SK-MEL-5 (cell line): ENCODE measurements around the gene CIC. TPM values are rescaled to one million over a fixed set of nuclear protein-coding genes. Genes with fewer than 3 reads are reported as not detected.
"Not testable (repeated sequence)": the region's sequence is repeated elsewhere in the genome, so short reads cannot be mapped to it uniquely, and the experiment has no call there.

Experiments
- DNase-seq: peaks from one replicate; pipeline ENCODE4 v3.0.0-alpha.2; 2016; ENCODE audit warnings: low read depth, low spot score
- in situ Hi-C: cut with HindIII; loops from 2 replicates; pipeline ENCODE4 v1.10.0; 2016; ENCODE audit warnings: low sequenced_read_pairs, high pct_unique_total_duplicates, low pct_unique_long_range_greater_than_20kb
- total RNA-seq: library from RNA; depleted of rRNA; stranded (reverse); fragments of >200 nt; shearing (Covaris generic); gene quantifications from 2 replicates; pipeline ENCODE4 v1.2.3, GENCODE V29; 2014; rRNA removed

Gene CIC
- total RNA-seq, 1 experiment from 2014 or later: 5.2 TPM

- in situ Hi-C loops: no loop called here
- DNase-seq: no peak
These were observed 63.0 kb downstream of the CIC start for GRCh38 chr19:42332059-42332458.

- DNase-seq: no peak
- in situ Hi-C loops: no loop called here
These were observed 64.0 kb downstream of the CIC start for GRCh38 chr19:42333018-42333417.

GRCh38 chr19:42333975-42334696 lies 65.1 kb downstream of the CIC start:
- in situ Hi-C loops: no loop called here
- no peak for DNase-seq

- in situ Hi-C loops: no loop called here
These were observed 65.8 kb downstream of the CIC start for GRCh38 chr19:42334697-42335373.

GRCh38 chr19:42335374-42335936 lies 66.4 kb downstream of the CIC start:
- DNase-seq: no peak
- in situ Hi-C loops: no loop called here

More at GRCh38 chr19:42334697-42335373, 65.8 kb downstream of the CIC start:
- no peak for DNase-seq

- in situ Hi-C loops: no loop called here
- DNase-seq: no peak
These were observed 66.9 kb downstream of the CIC start for GRCh38 chr19:42335971-42336370.

- in situ Hi-C loops, DNase-seq: not testable (repeated sequence)
These were observed 70.2 kb downstream of the CIC start for GRCh38 chr19:42339126-42339860.

GRCh38 chr19:42339922-42340321 lies 70.9 kb downstream of the CIC start:
- DNase-seq, in situ Hi-C loops: not testable (repeated sequence)

- in situ Hi-C loops: no loop called here
These were observed 74.5 kb downstream of the CIC start for GRCh38 chr19:42343344-42344110.

GRCh38 chr19:42344336-42344893 lies 75.4 kb downstream of the CIC start:
- DNase-seq: no peak
- in situ Hi-C loops: no loop called here

More at GRCh38 chr19:42343344-42344110, 74.5 kb downstream of the CIC start:
- no peak for DNase-seq

Other genes starting within 250 kb of the CIC start
- gene GRIK5, start 199.0 kb upstream of the CIC start, total RNA-seq: not detected in 2 replicates
- gene ZNF574, start 193.1 kb upstream of the CIC start, total RNA-seq: 11.9 and 13.8 TPM in 2 replicates
- not detected in 2 replicates for gene POU2F2, start 136.8 kb upstream of the CIC start, total RNA-seq
- 19.5 and 23.9 TPM in 2 replicates for gene DEDD2, start 51.6 kb upstream of the CIC start, total RNA-seq
- gene ZNF526, start 48.9 kb upstream of the CIC start, total RNA-seq: 6.8 and 8.9 TPM in 2 replicates
- gene GSK3A, start 26.6 kb upstream of the CIC start, total RNA-seq: 18.7 and 19.0 TPM in 2 replicates
- 25.5 and 32.7 TPM in 2 replicates for gene ERF, start 14.1 kb upstream of the CIC start, total RNA-seq
- 1.1 and 1.2 TPM in 2 replicates for gene PRR19, start 32.9 kb downstream of the CIC start, total RNA-seq
- gene PAFAH1B3, start 33.4 kb downstream of the CIC start, total RNA-seq: 45.4 and 50.9 TPM in 2 replicates
- 0.51 and 0.98 TPM in 2 replicates for gene TMEM145, start 44.1 kb downstream of the CIC start, total RNA-seq
- gene MEGF8, start 56.4 kb downstream of the CIC start, total RNA-seq: 8.8 and 8.9 TPM in 2 replicates
- 0.77 TPM in 1 of 2 replicates, not detected in the other for gene CNFN, start 121.0 kb downstream of the CIC start, total RNA-seq
- not detected in 2 replicates for gene LIPE, start 158.1 kb downstream of the CIC start, total RNA-seq
- 0.34 TPM in 1 of 2 replicates, not detected in the other for gene CXCL17, start 173.7 kb downstream of the CIC start, total RNA-seq